Right lobe of liver (tissue), 4 donors: ENCODE measurements around the gene ATP10A.

Experiments used
- POLR2A ChIP-seq: fragments of 450-650 bp; IDR thresholded peaks from one replicate; pipeline ENCODE4 v1.6.1; 2017; ENCODE audit warnings: antibody characterized with exemption, mild to moderate bottlenecking
- TF ChIP-seq, protein P1 (sequence below), 4 donors: fragments of 200-600 bp in 3 of 4; fragments of 450-650 bp in 1 of 4; IDR thresholded peaks; one replicate each; pipeline versions ENCODE4 v1.5.1 to v1.8.0; 2016 to 2022; ENCODE audit warnings: antibody characterized with exemption in 4 of 4, mild to moderate bottlenecking in 2 of 4
- donor health status: DM: no; HTN: no; CAD: no.
- donor health status: DM: no; HTN: no; CAD: no.
- donor health status: DM: no; HTN: yes; CAD: no.

- TF ChIP-seq, protein P1, sequence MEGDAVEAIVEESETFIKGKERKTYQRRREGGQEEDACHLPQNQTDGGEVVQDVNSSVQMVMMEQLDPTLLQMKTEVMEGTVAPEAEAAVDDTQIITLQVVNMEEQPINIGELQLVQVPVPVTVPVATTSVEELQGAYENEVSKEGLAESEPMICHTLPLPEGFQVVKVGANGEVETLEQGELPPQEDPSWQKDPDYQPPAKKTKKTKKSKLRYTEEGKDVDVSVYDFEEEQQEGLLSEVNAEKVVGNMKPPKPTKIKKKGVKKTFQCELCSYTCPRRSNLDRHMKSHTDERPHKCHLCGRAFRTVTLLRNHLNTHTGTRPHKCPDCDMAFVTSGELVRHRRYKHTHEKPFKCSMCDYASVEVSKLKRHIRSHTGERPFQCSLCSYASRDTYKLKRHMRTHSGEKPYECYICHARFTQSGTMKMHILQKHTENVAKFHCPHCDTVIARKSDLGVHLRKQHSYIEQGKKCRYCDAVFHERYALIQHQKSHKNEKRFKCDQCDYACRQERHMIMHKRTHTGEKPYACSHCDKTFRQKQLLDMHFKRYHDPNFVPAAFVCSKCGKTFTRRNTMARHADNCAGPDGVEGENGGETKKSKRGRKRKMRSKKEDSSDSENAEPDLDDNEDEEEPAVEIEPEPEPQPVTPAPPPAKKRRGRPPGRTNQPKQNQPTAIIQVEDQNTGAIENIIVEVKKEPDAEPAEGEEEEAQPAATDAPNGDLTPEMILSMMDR (IDR thresholded peaks at IDR 0.05), result no peak
- no peak for TF ChIP-seq POLR2A
These were observed 192.0 kb downstream of the ATP10A start for GRCh38 chr15:25671132-25671531.
